T-helper 1 cell (primary cell): ENCODE data around the gene SRGAP2B.
A peak's percentile ranks its signal among the peaks of the same experiment; 100 is the strongest.
"Not testable (repeated sequence)": the region's sequence is repeated elsewhere in the genome, so short reads cannot be mapped to it uniquely, and the experiment has no call there.

Experiments used
- DNase-seq, 5 donors: peaks; one replicate each; pipeline ENCODE4 v3.0.0-alpha.2; 2012 to 2020

Gene SRGAP2B

DNA sequence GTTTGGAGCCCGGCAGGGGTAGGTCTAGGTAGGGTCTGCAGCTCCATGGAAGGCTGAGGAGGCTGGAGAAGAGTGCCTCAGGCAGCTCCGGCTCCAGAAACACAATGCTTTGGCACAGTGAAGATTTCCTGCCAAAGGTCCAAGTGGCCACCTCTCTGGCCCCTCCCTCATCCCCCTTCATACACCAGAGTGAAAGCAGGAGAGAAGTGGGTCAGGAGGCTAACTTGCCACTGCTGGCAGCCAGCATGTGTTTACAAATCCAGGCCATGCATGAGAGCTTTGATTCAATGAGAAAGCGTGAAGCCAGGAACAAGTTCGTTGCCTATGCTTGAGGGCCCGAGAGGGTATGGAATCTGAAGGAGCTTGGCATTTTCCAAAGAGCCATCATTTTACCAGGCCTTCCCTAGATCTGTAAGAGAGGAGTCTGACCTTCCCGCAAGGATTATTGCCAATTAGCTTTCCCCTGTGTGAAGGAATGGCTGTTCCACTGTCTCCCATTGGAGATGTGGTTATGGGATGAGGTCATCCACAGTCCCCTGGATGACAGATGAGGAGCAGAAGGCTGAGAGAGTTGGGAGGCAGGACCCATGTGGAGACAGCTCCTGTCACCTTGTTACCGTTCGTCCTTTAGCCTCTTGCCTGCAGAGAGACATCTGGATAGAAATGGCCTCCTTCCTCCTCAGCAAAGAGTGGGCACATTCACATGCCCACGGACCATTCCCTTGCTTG is 201.3 kb downstream of the SRGAP2B start:
- DNase-seq = not testable (repeated sequence)

DNA sequence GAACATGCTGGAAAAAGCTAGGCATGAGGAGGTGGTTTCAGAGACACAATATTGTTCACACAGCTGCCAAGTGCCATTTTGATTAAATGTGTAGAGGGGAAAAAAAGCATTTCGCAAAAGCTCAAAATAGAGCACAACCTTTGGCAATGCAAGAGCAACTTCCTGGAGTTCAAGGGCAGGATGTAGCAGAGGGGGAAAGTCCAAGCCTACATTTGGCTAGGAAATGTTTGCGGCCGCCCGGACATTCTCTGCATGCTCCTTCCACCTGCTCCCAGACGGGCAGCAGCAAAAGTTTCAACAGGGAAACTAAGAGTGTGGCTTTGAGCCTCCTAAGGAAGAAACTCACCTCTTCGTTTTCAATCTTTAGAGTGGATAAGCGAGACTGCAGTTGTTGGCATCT is 202.1 kb downstream of the SRGAP2B start:
- not testable (repeated sequence) for DNase-seq

DNA sequence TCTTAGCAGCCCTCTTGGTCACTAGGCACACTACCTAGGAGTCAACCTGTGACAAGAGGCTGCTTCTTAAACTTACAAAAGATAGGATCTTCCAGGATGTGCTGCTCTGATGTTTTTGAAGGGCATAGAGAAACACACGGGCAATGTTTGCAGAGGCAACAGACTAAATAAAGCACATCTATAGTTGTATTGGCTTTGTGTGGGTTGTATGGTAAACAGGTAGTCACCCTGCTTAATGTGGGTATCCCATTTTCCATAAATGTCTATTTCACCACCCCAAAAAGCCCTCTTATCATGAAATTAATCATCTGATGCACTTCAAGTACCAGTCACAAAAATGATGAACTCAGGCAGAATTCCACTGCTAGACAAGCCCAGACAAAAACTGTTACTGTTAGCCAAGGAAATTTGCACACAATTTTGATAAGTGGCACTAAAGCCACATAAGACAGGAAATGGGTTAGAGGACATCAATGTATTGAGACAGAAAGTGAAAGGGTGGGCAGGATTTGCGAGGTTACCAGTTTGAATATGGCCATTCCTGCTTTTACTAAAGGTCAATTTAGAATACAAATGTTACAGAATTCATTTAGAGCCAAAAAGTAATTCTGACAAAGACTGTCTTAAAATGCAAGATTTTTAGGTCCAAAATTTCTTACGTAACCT is 205.5 kb downstream of the SRGAP2B start:
- DNase-seq = not testable (repeated sequence)

DNA sequence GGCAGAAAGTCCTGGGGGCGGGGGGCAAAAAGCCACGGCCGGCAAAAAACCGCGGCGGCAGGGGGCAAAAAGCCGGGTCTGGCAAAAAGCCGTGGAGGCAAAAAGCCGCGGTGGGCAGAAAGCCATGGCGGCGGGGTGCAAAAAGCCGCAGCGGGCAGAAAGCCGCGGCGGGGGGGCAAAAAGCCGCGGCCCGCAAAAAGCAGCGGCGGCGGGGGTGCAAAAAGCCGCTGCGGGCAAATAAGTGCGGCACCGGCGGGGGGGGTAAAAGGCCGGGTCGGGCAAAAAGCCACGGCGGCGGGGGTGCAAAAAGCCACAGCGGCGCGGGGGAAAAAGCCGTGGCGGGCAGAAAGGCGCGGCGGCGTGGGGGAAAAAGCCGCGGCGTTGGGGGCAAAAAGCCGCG is 212.1 kb downstream of the SRGAP2B start:
- DNase-seq = peak in 4 of 5 donors; percentile 10 to 30 (median 13)

DNA sequence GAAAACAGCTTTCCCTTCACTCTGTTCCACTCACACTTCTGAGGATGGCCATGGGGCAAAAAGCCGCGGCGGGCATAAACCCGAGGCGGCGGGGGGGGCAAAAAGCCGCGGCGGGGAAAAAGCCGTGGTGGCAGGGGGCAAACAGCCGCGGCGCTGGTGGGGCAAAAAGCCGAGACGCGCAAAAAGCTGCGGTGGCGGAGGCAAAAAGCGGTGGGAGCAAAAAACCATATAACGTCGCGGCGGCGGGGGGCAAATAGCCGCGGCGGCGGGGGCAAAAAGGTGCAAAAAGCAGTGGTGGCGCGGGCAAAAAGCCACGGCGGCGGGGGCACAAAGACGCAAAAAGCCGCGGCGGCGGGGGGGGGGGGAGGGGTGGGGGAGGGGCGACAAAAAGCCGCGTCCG is 212.8 kb downstream of the SRGAP2B start:
- DNase-seq = not testable (repeated sequence)

DNA sequence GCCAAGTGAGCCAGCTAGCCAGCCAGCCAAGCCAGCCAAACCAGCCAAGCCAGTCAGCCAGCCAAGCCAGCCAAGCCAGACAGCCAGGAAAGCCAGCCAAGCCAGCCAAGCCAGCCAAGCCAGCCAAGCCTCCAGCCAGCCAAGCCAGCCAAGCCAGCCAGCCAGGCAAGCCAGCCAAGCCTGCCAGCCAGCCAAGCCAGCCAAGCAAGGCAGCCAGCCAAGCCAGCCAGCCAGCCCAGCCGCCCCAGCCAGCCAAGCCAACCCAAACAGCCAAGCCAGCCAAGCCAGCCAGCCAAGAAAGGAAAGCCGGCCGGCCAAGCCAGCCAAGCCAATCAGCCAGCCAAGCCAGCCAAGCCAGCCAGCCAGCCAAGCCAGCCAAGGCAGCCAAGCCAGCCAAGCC is 236.5 kb downstream of the SRGAP2B start:
- not testable (repeated sequence) for DNase-seq
